WTC11 (cell line): ENCODE data around the gene SMCR8. TPM values are rescaled to one million over a fixed set of nuclear protein-coding genes. Genes with fewer than 3 reads are reported as not detected.
A peak's percentile ranks its signal among the peaks of the same experiment; 100 is the strongest.
"Not testable (repeated sequence)": the region's sequence is repeated elsewhere in the genome, so short reads cannot be mapped to it uniquely, and the experiment has no call there.

Source experiments
- ATAC-seq: fragments of 200-7000 bp; cut with Tn5 transposase; 2 replicates; pipeline ENCODE4 v1.10.0; 2021; ENCODE audit warnings: mild to moderate bottlenecking, moderate library complexity
- CTCF ChIA-PET: fragments of 300-600 bp; sonication (Branson Sonifier 250); formaldehyde crosslinking; loops from one replicate; lab custom pipeline; 2021; ENCODE audit warnings: antibody characterized with exemption; lab: Charles Lee
- POLR2A ChIA-PET: fragments of 350-600 bp; sonication (Branson Sonifier 250); formaldehyde crosslinking; loops from one replicate; lab custom pipeline; 2021; ENCODE audit warnings: antibody characterized with exemption; lab: Charles Lee
- DNase-seq: peaks from one replicate; pipeline ENCODE4 v3.0.0; 2021; ENCODE audit warnings: low spot score
- H3K27ac Mint-ChIP-seq: 2 replicates; pipeline ENCODE4 v1.8.0; 2021; ENCODE audit warnings: mixed read lengths
- H3K27me3 Mint-ChIP-seq: 2 replicates; pipeline ENCODE4 v1.8.0; 2021; ENCODE audit warnings: low read depth, mild to moderate bottlenecking, moderate library complexity, mixed read lengths
- H3K36me3 Mint-ChIP-seq: 2 replicates; pipeline ENCODE4 v1.8.0; 2021; ENCODE audit warnings: mixed read lengths
- H3K4me1 Mint-ChIP-seq: 2 replicates; pipeline ENCODE4 v1.8.0; 2022; ENCODE audit warnings: mixed read lengths
- H3K4me3 Mint-ChIP-seq: 2 replicates; pipeline ENCODE4 v1.8.0; 2021; ENCODE audit warnings: mild to moderate bottlenecking, moderate library complexity, mixed read lengths
- H3K9me3 Mint-ChIP-seq: 2 replicates; pipeline ENCODE4 v1.8.0; 2021; ENCODE audit warnings: mixed read lengths
- ETV6 ChIP-seq: sonication (generic); formaldehyde crosslinking; IDR thresholded peaks from 2 replicates; pipeline ENCODE4 v1.8.1; 2022; ENCODE audit warnings: mild to moderate bottlenecking, missing genetic modification reagents
- FOXK1 ChIP-seq: sonication (generic); formaldehyde crosslinking; IDR thresholded peaks from 2 replicates; pipeline ENCODE4 v1.8.0; 2022; ENCODE audit warnings: mild to moderate bottlenecking, moderate library complexity, missing genetic modification reagents
- TCF7 ChIP-seq: sonication (generic); formaldehyde crosslinking; IDR thresholded peaks from 2 replicates; pipeline ENCODE4 v1.8.0; 2022; ENCODE audit warnings: mild to moderate bottlenecking, low read depth, missing genetic modification reagents, moderate library complexity
- ZNF121 ChIP-seq: sonication (generic); formaldehyde crosslinking; IDR thresholded peaks from 2 replicates; pipeline ENCODE4 v1.8.0; 2023; ENCODE audit warnings: missing genetic modification reagents
- microRNA-seq: library from miRNA; unstranded; fragments of <30 nt; microRNA quantifications from one replicate; pipeline ENCODE4 v1.2.0, GENCODE V29; 2022; ENCODE audit warnings: borderline number of aligned reads
- total RNA-seq: library from RNA; stranded (reverse); gene quantifications from 3 replicates; pipeline ENCODE4 v1.2.3, GENCODE V29; 2021
- TF ChIP-seq, protein P1 (sequence below): sonication (generic); formaldehyde crosslinking; IDR thresholded peaks from 2 replicates; pipeline ENCODE4 v1.8.0; 2022; ENCODE audit warnings: mild to moderate bottlenecking, missing genetic modification reagents
- TF ChIP-seq, protein P2 (sequence below): sonication (generic); formaldehyde crosslinking; IDR thresholded peaks from 2 replicates; pipeline ENCODE4 v1.8.0; 2022; ENCODE audit warnings: mild to moderate bottlenecking, missing genetic modification reagents
- TF ChIP-seq, protein P3 (sequence below): sonication (generic); formaldehyde crosslinking; conservative IDR thresholded peaks from 2 replicates; pipeline ENCODE4 v1.8.1; 2023; ENCODE audit warnings: mild to moderate bottlenecking, low read depth, missing genetic modification reagents, moderate library complexity
- TF ChIP-seq, protein P4 (sequence below): fragments of 250-450 bp; sonication (Bioruptor Pico); IDR thresholded peaks from 2 replicates; pipeline ENCODE4 v1.8.0; 2021; ENCODE audit warnings: mild to moderate bottlenecking
- TF ChIP-seq, protein P5 (sequence below): sonication (generic); formaldehyde crosslinking; IDR thresholded peaks from 2 replicates; pipeline ENCODE4 v1.8.0; 2022; ENCODE audit warnings: mild to moderate bottlenecking, missing genetic modification reagents

The SMCR8 gene
- total RNA-seq, 1 experiment from 2014 or later, result 19.1 TPM

DNA sequence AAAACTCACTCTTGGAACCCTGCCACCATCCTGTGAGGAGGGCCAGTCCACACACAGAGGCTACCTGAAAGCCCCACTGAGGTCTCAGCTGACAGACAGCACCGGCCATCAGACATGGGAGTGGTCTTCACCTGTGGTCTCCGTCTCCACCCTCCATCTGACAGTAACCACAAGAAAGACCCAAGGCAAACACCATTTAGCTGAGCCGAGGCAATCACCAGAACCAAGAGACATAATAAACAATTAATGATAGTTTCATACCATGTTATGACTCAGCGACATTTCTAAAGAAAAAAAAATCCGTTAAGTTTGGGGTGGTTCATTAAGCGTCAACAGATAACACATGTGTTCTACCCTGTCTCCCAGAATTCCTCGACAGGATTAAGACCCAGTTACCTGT is 56.4 kb downstream of the SMCR8 start (continued):
- TF ChIP-seq, protein P1, sequence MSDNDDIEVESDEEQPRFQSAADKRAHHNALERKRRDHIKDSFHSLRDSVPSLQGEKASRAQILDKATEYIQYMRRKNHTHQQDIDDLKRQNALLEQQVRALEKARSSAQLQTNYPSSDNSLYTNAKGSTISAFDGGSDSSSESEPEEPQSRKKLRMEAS (CRISPR knock-in tag), result no peak
- TF ChIP-seq, protein P2, sequence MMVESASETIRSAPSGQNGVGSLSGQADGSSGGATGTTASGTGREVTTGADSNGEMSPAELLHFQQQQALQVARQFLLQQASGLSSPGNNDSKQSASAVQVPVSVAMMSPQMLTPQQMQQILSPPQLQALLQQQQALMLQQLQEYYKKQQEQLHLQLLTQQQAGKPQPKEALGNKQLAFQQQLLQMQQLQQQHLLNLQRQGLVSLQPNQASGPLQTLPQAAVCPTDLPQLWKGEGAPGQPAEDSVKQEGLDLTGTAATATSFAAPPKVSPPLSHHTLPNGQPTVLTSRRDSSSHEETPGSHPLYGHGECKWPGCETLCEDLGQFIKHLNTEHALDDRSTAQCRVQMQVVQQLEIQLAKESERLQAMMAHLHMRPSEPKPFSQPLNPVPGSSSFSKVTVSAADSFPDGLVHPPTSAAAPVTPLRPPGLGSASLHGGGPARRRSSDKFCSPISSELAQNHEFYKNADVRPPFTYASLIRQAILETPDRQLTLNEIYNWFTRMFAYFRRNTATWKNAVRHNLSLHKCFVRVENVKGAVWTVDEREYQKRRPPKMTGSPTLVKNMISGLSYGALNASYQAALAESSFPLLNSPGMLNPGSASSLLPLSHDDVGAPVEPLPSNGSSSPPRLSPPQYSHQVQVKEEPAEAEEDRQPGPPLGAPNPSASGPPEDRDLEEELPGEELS (CRISPR knock-in tag), result no peak
- TF ChIP-seq FOXK1 (CRISPR knock-in tag) (no peak), ETV6 (CRISPR knock-in tag) (no peak), TCF7 (CRISPR knock-in tag) (no peak)
- TF ChIP-seq, protein P3, sequence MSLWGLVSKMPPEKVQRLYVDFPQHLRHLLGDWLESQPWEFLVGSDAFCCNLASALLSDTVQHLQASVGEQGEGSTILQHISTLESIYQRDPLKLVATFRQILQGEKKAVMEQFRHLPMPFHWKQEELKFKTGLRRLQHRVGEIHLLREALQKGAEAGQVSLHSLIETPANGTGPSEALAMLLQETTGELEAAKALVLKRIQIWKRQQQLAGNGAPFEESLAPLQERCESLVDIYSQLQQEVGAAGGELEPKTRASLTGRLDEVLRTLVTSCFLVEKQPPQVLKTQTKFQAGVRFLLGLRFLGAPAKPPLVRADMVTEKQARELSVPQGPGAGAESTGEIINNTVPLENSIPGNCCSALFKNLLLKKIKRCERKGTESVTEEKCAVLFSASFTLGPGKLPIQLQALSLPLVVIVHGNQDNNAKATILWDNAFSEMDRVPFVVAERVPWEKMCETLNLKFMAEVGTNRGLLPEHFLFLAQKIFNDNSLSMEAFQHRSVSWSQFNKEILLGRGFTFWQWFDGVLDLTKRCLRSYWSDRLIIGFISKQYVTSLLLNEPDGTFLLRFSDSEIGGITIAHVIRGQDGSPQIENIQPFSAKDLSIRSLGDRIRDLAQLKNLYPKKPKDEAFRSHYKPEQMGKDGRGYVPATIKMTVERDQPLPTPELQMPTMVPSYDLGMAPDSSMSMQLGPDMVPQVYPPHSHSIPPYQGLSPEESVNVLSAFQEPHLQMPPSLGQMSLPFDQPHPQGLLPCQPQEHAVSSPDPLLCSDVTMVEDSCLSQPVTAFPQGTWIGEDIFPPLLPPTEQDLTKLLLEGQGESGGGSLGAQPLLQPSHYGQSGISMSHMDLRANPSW (CRISPR knock-in tag), result no peak
- TF ChIP-seq, protein P4, sequence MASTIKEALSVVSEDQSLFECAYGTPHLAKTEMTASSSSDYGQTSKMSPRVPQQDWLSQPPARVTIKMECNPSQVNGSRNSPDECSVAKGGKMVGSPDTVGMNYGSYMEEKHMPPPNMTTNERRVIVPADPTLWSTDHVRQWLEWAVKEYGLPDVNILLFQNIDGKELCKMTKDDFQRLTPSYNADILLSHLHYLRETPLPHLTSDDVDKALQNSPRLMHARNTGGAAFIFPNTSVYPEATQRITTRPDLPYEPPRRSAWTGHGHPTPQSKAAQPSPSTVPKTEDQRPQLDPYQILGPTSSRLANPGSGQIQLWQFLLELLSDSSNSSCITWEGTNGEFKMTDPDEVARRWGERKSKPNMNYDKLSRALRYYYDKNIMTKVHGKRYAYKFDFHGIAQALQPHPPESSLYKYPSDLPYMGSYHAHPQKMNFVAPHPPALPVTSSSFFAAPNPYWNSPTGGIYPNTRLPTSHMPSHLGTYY (CRISPR knock-in tag), result no peak
- TF ChIP-seq, protein P5, sequence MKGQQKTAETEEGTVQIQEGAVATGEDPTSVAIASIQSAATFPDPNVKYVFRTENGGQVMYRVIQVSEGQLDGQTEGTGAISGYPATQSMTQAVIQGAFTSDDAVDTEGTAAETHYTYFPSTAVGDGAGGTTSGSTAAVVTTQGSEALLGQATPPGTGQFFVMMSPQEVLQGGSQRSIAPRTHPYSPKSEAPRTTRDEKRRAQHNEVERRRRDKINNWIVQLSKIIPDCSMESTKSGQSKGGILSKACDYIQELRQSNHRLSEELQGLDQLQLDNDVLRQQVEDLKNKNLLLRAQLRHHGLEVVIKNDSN, result no peak

DNA sequence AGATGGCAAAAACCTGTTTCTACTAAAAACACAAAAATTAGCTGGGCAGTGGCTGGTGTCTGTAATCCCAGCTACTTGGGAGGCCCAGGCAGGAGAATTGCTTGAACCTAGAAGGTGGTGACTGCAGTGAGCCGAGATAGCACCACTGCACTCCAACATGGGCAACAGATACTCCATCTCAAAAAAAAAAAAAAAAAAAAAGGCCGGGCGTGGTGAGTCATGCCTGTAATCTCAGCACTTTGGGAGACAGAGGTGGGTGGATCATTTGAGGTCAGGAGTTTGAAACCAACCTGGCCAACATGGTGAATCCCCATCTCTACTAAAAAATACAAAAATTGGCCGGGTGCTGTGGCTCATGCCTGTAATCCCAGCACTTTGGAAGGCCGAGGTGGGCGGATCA is 58.1 kb downstream of the SMCR8 start:
- H3K27ac Mint-ChIP-seq, POLR2A ChIA-PET, H3K36me3 Mint-ChIP-seq, CTCF ChIA-PET, H3K4me1 Mint-ChIP-seq, ATAC-seq, H3K4me3 Mint-ChIP-seq, H3K27me3 Mint-ChIP-seq, DNase-seq: not testable (repeated sequence)
- peaks cover 13% of the 10 kb centered on the region for H3K9me3 Mint-ChIP-seq

DNA sequence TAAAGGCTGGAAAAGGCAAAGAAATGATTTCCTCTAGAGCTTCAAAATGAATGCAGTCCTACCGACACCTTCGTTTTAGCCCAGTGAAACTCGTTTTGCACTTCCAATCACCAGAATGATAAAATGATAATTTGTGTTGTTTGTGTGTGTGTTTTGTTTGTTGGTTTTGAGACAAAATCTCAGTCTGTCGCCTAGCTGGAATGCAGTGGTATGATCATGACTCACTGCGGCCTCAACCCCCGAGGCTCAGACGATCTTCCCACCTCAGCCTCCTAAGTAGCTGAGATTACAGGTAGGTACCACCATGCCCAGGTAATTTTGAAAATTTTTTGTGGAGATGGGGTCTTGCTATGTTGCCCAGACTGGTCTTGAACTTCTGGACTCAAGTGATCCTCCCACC is 59.1 kb downstream of the SMCR8 start:
- CTCF ChIA-PET, result no interaction called here
- H3K9me3 Mint-ChIP-seq, result peaks cover 13% of the 10 kb centered on the region

More for the DNA sequence above, 59.1 kb downstream of the SMCR8 start:
- DNase-seq (no peak), ATAC-seq (no peak)
- TF ChIP-seq, protein P5, result no peak
- 0 out of 2 replicates have a peak, but pooled peaks have one; percentile 24 for TF ChIP-seq ZNF121
- Mint-ChIP-seq H3K27me3 (no peaks in the 10 kb centered on the region; the same call in 1 of the 2 replicates), H3K27ac (no peak overlapping the region), H3K36me3 (peaks cover 7% of the 10 kb centered on the region), H3K4me3 (no peak overlapping the region), H3K4me1 (no peaks in the 10 kb centered on the region)
- POLR2A ChIA-PET, result no interaction called here

Small RNAs within 50 kb of the gene (microRNA-seq; reads per million reads assigned to microRNA genes)
- not detected for gene MIR6778

Other genes starting within 250 kb of the SMCR8 start
- gene DRG2, start 227.3 kb upstream of the SMCR8 start, total RNA-seq, result 40.8 to 43.1 TPM (median 41.4 TPM) in 3 replicates
- 2.6 to 4.5 TPM (median 3.6 TPM) in 3 replicates for gene MYO15A, start 206.5 kb upstream of the SMCR8 start, total RNA-seq
- 105 to 115 TPM (median 111 TPM) in 3 replicates for gene ALKBH5, start 131.5 kb upstream of the SMCR8 start, total RNA-seq
- 76.0 to 87.8 TPM (median 78.6 TPM) in 3 replicates for gene LLGL1, start 89.7 kb upstream of the SMCR8 start, total RNA-seq
- gene FLII, start 56.6 kb upstream of the SMCR8 start, total RNA-seq, result 298 to 313 TPM (median 309 TPM) in 3 replicates
- gene MIEF2, start 54.6 kb upstream of the SMCR8 start, total RNA-seq, result 15.7 to 18.8 TPM (median 17.9 TPM) in 3 replicates
- 54.9 to 56.1 TPM (median 56.0 TPM) in 3 replicates for gene TOP3A, start 299 bp upstream of the SMCR8 start, total RNA-seq
- 40.1 to 49.2 TPM (median 42.5 TPM) in 3 replicates for gene SHMT1, start 48.3 kb downstream of the SMCR8 start, total RNA-seq
- not detected in 3 replicates for gene EVPLL, start 62.5 kb downstream of the SMCR8 start, total RNA-seq
- not detected in 3 replicates for gene LGALS9C, start 161.5 kb downstream of the SMCR8 start, total RNA-seq